ENCODE measurements around the gene HSPB6. TPM values are rescaled to one million over a fixed set of nuclear protein-coding genes. Genes with fewer than 3 reads are reported as not detected.

HSPB6 gene
- total RNA-seq, 1 donor from 2014 or later: 0.42 TPM

DNA sequence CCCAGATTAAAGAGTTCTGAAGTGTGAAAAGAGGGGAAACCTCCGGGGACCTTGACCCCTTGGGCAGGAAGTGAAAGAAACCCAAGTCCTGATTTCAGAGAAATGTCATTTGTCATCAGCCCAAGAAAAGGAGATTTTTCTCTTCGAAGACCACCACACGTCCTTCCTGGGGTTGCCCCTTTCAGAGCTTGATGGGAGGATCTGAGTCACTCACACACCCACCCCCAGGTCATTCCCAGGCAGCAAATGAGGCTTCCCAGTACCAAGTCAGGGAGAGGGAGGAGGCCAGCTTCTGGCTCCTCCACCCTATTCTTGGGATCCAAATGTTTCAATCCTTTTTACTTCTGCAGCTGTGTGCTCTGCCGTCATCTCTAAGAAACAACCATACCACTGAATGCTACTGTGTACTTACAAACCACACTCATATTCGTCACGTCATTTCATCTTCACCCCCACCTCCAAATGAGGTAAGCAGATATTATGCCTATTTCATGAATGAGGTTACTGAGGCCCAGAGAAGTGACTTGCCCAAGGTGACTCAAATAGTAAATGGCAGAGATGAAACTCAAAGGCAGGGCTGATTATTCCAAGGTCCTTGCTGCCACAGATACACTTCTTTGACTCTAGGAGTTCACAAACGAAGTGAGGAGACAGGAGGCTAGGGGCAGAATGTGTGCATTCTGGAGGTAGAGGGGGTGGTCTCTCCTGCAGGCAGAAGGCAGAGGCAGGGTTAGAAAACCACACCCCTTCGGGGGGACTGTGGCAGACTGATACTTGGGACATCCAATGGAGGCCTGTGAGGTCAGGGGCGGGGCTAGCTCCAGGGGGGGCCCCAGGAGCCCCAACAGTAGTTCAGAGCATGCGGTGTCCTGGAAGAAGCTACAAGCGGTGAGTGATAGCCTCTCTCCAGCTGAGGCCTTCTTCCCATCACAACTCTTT, 44.0 kb downstream of the HSPB6 start:
- Mint-ChIP-seq H3K4me1 (peaks cover 48% of the 10 kb centered on the region), H3K36me3 (ENCODE audit: low read depth) (peaks cover 37% of the 10 kb centered on the region), H3K4me3 (peak overlapping the region; percentile 92), H3K27ac (peak overlapping the region; percentile 96), H3K9me3 (no peaks in the 10 kb centered on the region), H3K27me3 (no peaks in the 10 kb centered on the region)
- intact Hi-C loops (cut with micrococcal nuclease): loop anchor here (1.0 to 5.0 kb wide), 2 partner anchors 29 to 86 kb away; partner anchors contain the start of genes IGFLR1 and RBM42
- DNase-seq: peak; percentile 90

DNA sequence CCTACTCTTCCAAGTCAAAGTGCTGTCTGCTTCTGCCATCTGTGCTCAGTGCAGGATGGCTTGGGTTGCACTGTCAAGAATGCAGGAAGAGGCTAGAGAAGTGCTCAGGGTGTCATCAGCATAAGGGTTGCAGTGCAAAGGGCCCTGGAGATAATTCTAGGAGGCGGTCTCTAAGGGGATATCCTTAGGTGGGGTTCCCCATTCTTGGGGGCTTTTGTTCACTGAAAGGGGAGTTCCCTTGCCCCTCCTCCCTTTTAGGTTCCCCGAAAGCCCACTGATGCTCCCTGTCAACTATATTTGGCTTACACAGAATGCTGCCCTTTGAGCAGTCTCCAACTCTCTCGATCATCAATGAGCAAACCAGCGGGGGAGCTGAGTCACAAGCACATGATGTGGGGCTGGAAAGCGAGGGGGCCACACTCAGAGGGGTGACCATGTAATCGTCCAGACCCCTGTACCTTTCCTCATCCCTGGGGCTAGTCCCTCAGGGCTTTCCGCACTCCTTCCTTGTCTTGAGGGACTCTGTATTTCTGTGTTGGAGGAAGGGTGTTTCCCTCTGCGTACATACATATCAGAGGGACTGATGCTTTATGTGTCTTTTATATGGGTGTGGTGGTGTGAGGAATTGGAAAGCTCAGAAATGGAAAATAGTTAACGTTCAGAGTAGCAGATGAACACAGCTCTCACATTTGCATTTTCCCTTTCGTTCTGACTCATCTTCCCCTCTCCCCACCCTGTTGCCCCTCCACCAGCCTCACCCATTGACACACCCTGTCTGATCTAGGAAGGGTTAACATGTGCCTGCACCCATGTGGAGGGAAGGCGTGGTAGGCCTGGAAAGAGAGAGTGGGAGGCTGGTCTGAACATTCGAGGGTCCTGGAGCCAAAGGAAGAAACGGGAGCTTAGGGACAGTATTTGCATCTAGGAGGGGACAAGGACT, 45.8 kb downstream of the HSPB6 start:
- intact Hi-C loops (cut with micrococcal nuclease): loop anchor here (1.0 to 5.0 kb wide), 3 partner anchors 9 to 84 kb away; partner anchors contain the start of gene RBM42
- DNase-seq: peak; percentile 89

DNA sequence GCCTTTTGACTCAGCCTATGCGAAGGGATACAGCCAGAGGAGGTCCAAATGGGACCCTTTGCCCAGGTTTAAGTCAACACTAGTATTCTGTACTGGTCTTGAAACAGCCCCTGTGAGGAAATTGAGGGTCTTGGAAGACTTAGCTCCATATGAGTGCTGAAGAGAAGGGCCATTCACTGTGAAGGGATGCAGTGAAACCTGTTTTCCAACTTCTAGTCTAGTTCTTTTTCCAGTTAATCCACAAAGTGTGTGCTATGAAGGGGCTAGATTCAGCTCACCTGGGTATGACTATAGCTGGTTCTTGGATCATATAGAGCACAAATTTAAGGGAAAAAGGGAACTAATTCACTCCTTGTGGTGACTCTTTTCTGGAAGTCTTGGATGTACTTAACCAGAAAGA, 48.4 kb downstream of the HSPB6 start:
- no peak overlapping the region for H3K4me3 Mint-ChIP-seq
- no peaks in the 10 kb centered on the region for H3K9me3 Mint-ChIP-seq
- H3K27ac Mint-ChIP-seq: no peak overlapping the region
- intact Hi-C loops (cut with micrococcal nuclease): no loop called here
- peaks cover 25% of the 10 kb centered on the region for H3K4me1 Mint-ChIP-seq
- H3K36me3 Mint-ChIP-seq (ENCODE audit: low read depth): peaks cover 2% of the 10 kb centered on the region
- no peak for DNase-seq
- H3K27me3 Mint-ChIP-seq: no peaks in the 10 kb centered on the region

More for the DNA sequence above, 45.8 kb downstream of the HSPB6 start:
- peaks cover 26% of the 10 kb centered on the region for H3K36me3 Mint-ChIP-seq (ENCODE audit: low read depth)
- no peaks in the 10 kb centered on the region for H3K9me3 Mint-ChIP-seq
- peak overlapping the region; percentile 65 for H3K4me3 Mint-ChIP-seq
- no peaks in the 10 kb centered on the region for H3K27me3 Mint-ChIP-seq
- peaks cover 42% of the 10 kb centered on the region for H3K4me1 Mint-ChIP-seq
- peak overlapping the region; percentile 96 for H3K27ac Mint-ChIP-seq

Other genes starting within 250 kb of the HSPB6 start
- gene DMKN, start 243.4 kb downstream of the HSPB6 start, total RNA-seq: not detected in 2 replicates
- not detected in 2 replicates for gene SBSN, start 228.7 kb downstream of the HSPB6 start, total RNA-seq
- not detected in 2 replicates for gene GAPDHS, start 223.6 kb downstream of the HSPB6 start, total RNA-seq
- 132 and 134 TPM in 2 replicates for gene TMEM147, start 211.4 kb downstream of the HSPB6 start, total RNA-seq
- gene ATP4A, start 193.4 kb downstream of the HSPB6 start, total RNA-seq: not detected in 2 replicates
- gene PMIS2, start 170.9 kb downstream of the HSPB6 start, total RNA-seq: not detected in 2 replicates
- gene HAUS5, start 144.3 kb downstream of the HSPB6 start, total RNA-seq: 45.8 TPM in 2 replicates
- gene RBM42, start 128.0 kb downstream of the HSPB6 start, total RNA-seq: 114 and 115 TPM in 2 replicates
- 0.93 and 1.1 TPM in 2 replicates for gene ETV2, start 115.3 kb downstream of the HSPB6 start, total RNA-seq
- gene COX6B1, start 108.7 kb downstream of the HSPB6 start, total RNA-seq: 451 and 472 TPM in 2 replicates
- 0.77 and 0.92 TPM in 2 replicates for gene UPK1A, start 90.5 kb downstream of the HSPB6 start, total RNA-seq
- gene ZBTB32, start 52.5 kb downstream of the HSPB6 start, total RNA-seq: 140 and 142 TPM in 2 replicates
- gene KMT2B, start 39.0 kb downstream of the HSPB6 start, total RNA-seq: 60.0 and 64.5 TPM in 2 replicates
- 62.4 and 75.2 TPM in 2 replicates for gene IGFLR1, start 14.6 kb downstream of the HSPB6 start, total RNA-seq
- gene U2AF1L4, start 11.6 kb downstream of the HSPB6 start, total RNA-seq: 26.9 and 28.2 TPM in 2 replicates
- gene PSENEN, start 11.4 kb downstream of the HSPB6 start, total RNA-seq: 44.9 and 46.7 TPM in 2 replicates
- 7.7 and 11.1 TPM in 2 replicates for gene LIN37, start 8.5 kb downstream of the HSPB6 start, total RNA-seq
- 35.2 and 43.6 TPM in 2 replicates for gene PROSER3, start 1.1 kb upstream of the HSPB6 start, total RNA-seq
- 24.6 and 26.4 TPM in 2 replicates for gene ARHGAP33, start 18.5 kb upstream of the HSPB6 start, total RNA-seq
- not detected in 2 replicates for gene PRODH2, start 55.8 kb upstream of the HSPB6 start, total RNA-seq
- 0.28 TPM in 1 of 2 replicates, not detected in the other for gene NPHS1, start 95.5 kb upstream of the HSPB6 start, total RNA-seq
- 1.8 and 2.1 TPM in 2 replicates for gene KIRREL2, start 99.9 kb upstream of the HSPB6 start, total RNA-seq
- gene APLP1, start 111.5 kb upstream of the HSPB6 start, total RNA-seq: 2.0 and 2.4 TPM in 2 replicates
- gene NFKBID, start 143.5 kb upstream of the HSPB6 start, total RNA-seq: 146 and 150 TPM in 2 replicates
- 46.1 and 48.4 TPM in 2 replicates for gene HCST, start 145.5 kb upstream of the HSPB6 start, total RNA-seq
- gene TYROBP, start 151.3 kb upstream of the HSPB6 start, total RNA-seq: not detected in 2 replicates
- 11.0 and 11.6 TPM in 2 replicates for gene LRFN3, start 179.3 kb upstream of the HSPB6 start, total RNA-seq
- 21.4 and 23.1 TPM in 2 replicates for gene SDHAF1, start 238.2 kb upstream of the HSPB6 start, total RNA-seq